ENCODE results near the gene WDR88. TPM values are rescaled to one million over a fixed set of nuclear protein-coding genes. Genes with fewer than 3 reads are reported as not detected.
"Not testable (repeated sequence)": the region's sequence is repeated elsewhere in the genome, so short reads cannot be mapped to it uniquely, and the experiment has no call there.

WDR88 gene
- total RNA-seq, 4 donors from 2014 or later: not detected

DNA sequence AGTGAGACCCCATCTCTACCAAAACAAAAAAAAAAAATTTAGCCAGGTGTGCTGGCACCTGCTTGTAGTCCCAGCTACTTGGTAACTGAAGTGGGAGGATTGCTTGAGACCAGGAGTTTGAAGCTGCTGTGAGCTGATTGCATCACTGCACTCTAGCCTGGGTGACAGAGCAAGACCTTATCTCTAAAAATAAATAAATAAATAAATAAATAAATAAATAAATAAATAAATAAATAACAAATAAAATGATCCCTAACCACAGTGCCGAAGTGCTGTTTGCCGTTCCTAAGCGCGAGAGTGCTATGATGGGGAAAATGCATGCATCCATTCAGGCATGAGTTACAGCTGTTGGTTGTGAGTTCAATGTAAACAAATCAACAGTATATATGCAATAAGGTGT is 27.2 kb downstream of the WDR88 start:
- intact Hi-C loops (cut with DNase I): no loop called here
- Histone ChIP-seq H3K27ac (no peak overlapping the region), H3K36me3 (no peaks in the 10 kb centered on the region), H3K4me1 (no peaks in the 10 kb centered on the region), H3K27me3 (no peaks in the 10 kb centered on the region), H3K4me3 (replicated peaks in 1 of 3) (no peak overlapping the region), H3K9me3 (no peaks in the 10 kb centered on the region)
- TF ChIP-seq POLR2A (IDR thresholded peaks at IDR 0.05) (no peak), CTCF (IDR thresholded peaks at IDR 0.05) (no peak)
- no peak for DNase-seq
- WGBS, 2 donors: 97 to 98% methylated on average over 4 of the region's 4 CpGs

DNA sequence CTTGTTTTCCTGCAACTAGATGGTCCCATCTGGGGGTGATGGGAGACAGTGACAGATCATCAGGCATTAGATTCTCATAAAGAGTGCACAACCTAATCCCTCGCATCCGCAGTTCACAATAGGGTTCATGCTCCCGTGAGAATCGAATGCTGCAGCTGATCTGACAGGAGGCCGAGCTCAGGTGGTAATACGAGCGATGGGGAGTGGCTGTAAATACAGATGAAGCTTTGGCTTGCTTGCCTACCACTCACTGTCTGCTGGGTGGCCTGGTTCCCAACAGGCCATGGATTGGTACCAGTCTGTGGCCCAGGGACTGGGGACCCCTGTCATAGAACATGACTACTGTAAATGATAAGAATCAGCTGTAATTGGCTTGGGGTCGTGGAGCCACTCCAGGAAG is 28.0 kb downstream of the WDR88 start:
- intact Hi-C loops (cut with DNase I): no loop called here
- H3K9me3 ChIP-seq: no peaks in the 10 kb centered on the region
- H3K27ac ChIP-seq: no peak overlapping the region
- H3K27me3 ChIP-seq: no peaks in the 10 kb centered on the region
- H3K4me3 ChIP-seq (replicated peaks in 1 of 3): no peak overlapping the region
- H3K36me3 ChIP-seq: no peaks in the 10 kb centered on the region
- DNase-seq: no peak
- no peaks in the 10 kb centered on the region for H3K4me1 ChIP-seq
- WGBS, 2 donors: 93 to 96% methylated on average over 8 of the region's 8 CpGs
- TF ChIP-seq POLR2A (IDR thresholded peaks at IDR 0.05) (no peak), CTCF (IDR thresholded peaks at IDR 0.05) (no peak)

DNA sequence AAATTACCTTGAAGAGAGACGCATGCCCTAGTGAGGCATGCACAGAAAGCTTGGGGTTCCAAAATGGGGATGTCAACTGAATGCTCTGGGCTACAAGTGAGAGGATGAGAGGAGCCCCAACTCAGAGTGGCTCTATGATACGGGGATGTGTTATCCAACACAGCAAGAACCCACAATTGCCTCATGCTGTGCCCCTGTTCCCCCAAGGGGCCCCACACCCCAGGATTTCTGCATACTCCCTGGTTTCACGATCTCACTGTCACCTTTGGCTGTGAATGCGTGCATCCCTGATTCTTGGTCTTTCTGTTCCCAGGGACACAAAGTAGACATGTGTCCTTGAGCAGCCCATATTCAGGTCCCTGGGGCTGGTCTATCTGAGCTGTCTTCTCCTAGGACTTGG is 29.3 kb downstream of the WDR88 start:
- TF ChIP-seq POLR2A (IDR thresholded peaks at IDR 0.05) (no peak), CTCF (IDR thresholded peaks at IDR 0.05) (no peak)

DNA sequence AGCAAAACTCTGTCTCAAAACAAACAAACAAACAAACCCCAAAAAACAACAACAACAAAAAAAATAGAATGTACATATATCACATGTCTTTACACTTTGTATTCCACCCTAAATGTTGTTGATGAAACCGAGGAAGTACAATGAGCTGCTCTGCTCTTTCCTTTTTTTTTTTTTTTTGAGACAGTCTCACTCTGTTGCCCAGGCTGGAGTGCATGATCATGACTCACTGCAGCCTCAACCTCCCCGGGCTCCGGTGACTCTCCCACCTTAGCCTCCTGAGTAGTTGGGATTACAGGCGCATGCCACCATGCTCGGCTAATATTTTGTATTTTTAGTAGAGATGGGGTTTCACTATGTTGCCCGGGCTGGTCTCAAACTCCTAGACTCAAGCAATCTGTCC is 31.6 kb downstream of the WDR88 start:
- intact Hi-C loops (cut with DNase I): no loop called here
- no peak for DNase-seq

More for the DNA sequence above, 29.3 kb downstream of the WDR88 start:
- H3K27me3 ChIP-seq: no peaks in the 10 kb centered on the region
- intact Hi-C loops (cut with DNase I): no loop called here
- H3K27ac ChIP-seq: no peak overlapping the region
- H3K36me3 ChIP-seq: no peaks in the 10 kb centered on the region
- no peak overlapping the region for H3K4me3 ChIP-seq (replicated peaks in 1 of 3)
- DNase-seq: no peak
- WGBS, 2 donors: 93 to 95% methylated on average over 4 of the region's 4 CpGs
- no peaks in the 10 kb centered on the region for H3K4me1 ChIP-seq
- no peaks in the 10 kb centered on the region for H3K9me3 ChIP-seq

DNA sequence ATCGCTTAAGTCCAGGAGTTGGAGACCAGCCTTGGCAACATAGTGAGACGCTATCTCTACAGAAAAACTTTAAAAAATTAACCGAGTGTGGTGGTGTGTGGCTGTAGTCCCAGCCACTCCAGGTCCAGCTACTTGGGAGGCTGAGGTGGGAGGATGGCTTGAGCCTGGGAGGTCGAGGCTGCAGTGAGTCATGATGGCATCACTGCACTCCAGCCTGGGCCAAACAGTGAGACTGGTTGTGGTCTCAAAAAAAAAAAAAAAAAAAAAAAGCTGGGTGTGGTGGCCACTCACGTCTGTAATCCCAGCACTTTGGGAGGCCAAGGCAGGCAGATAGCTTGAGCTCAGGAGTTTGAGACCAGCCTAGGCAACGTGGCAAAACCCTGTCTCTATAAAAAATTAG is 34.1 kb downstream of the WDR88 start:
- intact Hi-C loops (cut with DNase I); H3K9me3 ChIP-seq; H3K4me1 ChIP-seq; H3K4me3 ChIP-seq (replicated peaks in 1 of 3); H3K27ac ChIP-seq; H3K36me3 ChIP-seq; DNase-seq; H3K27me3 ChIP-seq: not testable (repeated sequence)
- 76 to 78% methylated on average over 6 of the region's 6 CpGs for WGBS, 2 donors

More for the DNA sequence above, 31.6 kb downstream of the WDR88 start:
- WGBS, 2 donors: 91 to 95% methylated on average over 6 of the region's 6 CpGs
- Histone ChIP-seq H3K9me3 (no peaks in the 10 kb centered on the region), H3K27ac (no peak overlapping the region), H3K27me3 (no peaks in the 10 kb centered on the region), H3K4me1 (no peaks in the 10 kb centered on the region), H3K36me3 (no peaks in the 10 kb centered on the region), H3K4me3 (replicated peaks in 1 of 3) (no peak overlapping the region)
- no peak for TF ChIP-seq POLR2A (IDR thresholded peaks at IDR 0.05)
- no peak for TF ChIP-seq CTCF (IDR thresholded peaks at IDR 0.05)

- 96 to 100% methylated on average over 1 of the region's 1 CpG for whole genome bisulfite sequencing, 2 donors
- Histone ChIP-seq H3K4me1 (no peaks in the 10 kb centered on the region), H3K27me3 (no peaks in the 10 kb centered on the region), H3K4me3 (replicated peaks in 1 of 3) (no peak overlapping the region), H3K27ac (no peak overlapping the region), H3K9me3 (no peaks in the 10 kb centered on the region), H3K36me3 (no peaks in the 10 kb centered on the region)
- intact Hi-C loops (cut with DNase I): no loop called here
- no peak for TF ChIP-seq POLR2A (IDR thresholded peaks at IDR 0.05)
- TF ChIP-seq CTCF (IDR thresholded peaks at IDR 0.05): no peak
- DNase-seq: no peak
Measured at GRCh38 chr19:33167438-33167837, 35.5 kb downstream of the WDR88 start.
